ENCODE data around the gene FAM174C.
"Not testable (repeated sequence)": the region's sequence is repeated elsewhere in the genome, so short reads cannot be mapped to it uniquely, and the experiment has no call there.

FAM174C gene

GRCh38 chr19:1246265-1247087 lies 28.9 kb upstream of the FAM174C start:
- H3K27ac ChIP-seq (ENCODE audit: extremely low read depth, low read depth, low read length); H3K4me3 ChIP-seq (ENCODE audit: low read depth, low read length); H3K4me1 ChIP-seq (ENCODE audit: control insufficient read depth, insufficient read depth, low read length); H3K9me3 ChIP-seq (ENCODE audit: control insufficient read depth, insufficient read depth, low read depth, low read length): not testable (repeated sequence)
- ChIA-PET CTCF (interaction anchor here (0.6 to 5.5 kb wide), 3 partner anchors 18 to 221 kb away, joined by 3 to 299 read pairs (median 3); partner anchors contain the start of gene CIRBP), POLR2A (interaction anchor here (0.6 to 7.7 kb wide), 3 partner anchors 20 to 575 kb away, joined by 8 to 231 read pairs (median 128); partner anchors contain the start of gene CIRBP)
- TF ChIP-seq ZBTB17 (tag by site-specific recombination; IDR thresholded peaks at IDR 0.05) (peak; percentile 39; the same call in 1 of the 2 replicates), ZBTB7A (tag by site-specific recombination; IDR thresholded peaks at IDR 0.05; ENCODE audit: low read depth) (peak; percentile 77; the same call in 1 of the 2 replicates), PATZ1 (tag by site-specific recombination; IDR thresholded peaks at IDR 0.05) (peak; percentile 87), ZNF362 (tag by site-specific recombination; IDR thresholded peaks at IDR 0.05) (peak; percentile 93), ZBTB8A (tag by site-specific recombination; IDR thresholded peaks at IDR 0.05) (peak; percentile 36), BCL11A (tag by site-specific recombination; IDR thresholded peaks at IDR 0.05; ENCODE audit: low read depth) (peak; percentile 89), ZNF600 (tag by site-specific recombination; IDR thresholded peaks at IDR 0.05) (peak; percentile 92), KLF1 (tag by site-specific recombination; IDR thresholded peaks at IDR 0.05) (0 out of 2 replicates have a peak, but pooled peaks have one; percentile 1), BCL11B (tag by site-specific recombination; IDR thresholded peaks at IDR 0.05; ENCODE audit: low read depth) (0 out of 2 replicates have a peak, but pooled peaks have one; percentile 44), CTCF (tag by site-specific recombination; IDR thresholded peaks at IDR 0.05) (peak; percentile 51), GLIS2 (tag by site-specific recombination; IDR thresholded peaks at IDR 0.05) (peak; percentile 52; the same call in 1 of the 2 replicates), KLF8 (tag by site-specific recombination; IDR thresholded peaks at IDR 0.05) (peak; percentile 20; the same call in 1 of the 2 replicates)
- TF ChIP-seq, protein P1, sequence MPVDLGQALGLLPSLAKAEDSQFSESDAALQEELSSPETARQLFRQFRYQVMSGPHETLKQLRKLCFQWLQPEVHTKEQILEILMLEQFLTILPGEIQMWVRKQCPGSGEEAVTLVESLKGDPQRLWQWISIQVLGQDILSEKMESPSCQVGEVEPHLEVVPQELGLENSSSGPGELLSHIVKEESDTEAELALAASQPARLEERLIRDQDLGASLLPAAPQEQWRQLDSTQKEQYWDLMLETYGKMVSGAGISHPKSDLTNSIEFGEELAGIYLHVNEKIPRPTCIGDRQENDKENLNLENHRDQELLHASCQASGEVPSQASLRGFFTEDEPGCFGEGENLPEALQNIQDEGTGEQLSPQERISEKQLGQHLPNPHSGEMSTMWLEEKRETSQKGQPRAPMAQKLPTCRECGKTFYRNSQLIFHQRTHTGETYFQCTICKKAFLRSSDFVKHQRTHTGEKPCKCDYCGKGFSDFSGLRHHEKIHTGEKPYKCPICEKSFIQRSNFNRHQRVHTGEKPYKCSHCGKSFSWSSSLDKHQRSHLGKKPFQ (tag by site-specific recombination; IDR thresholded peaks at IDR 0.05) = peak; percentile 67; the same call in 1 of the 2 replicates
- TF ChIP-seq, protein P2, sequence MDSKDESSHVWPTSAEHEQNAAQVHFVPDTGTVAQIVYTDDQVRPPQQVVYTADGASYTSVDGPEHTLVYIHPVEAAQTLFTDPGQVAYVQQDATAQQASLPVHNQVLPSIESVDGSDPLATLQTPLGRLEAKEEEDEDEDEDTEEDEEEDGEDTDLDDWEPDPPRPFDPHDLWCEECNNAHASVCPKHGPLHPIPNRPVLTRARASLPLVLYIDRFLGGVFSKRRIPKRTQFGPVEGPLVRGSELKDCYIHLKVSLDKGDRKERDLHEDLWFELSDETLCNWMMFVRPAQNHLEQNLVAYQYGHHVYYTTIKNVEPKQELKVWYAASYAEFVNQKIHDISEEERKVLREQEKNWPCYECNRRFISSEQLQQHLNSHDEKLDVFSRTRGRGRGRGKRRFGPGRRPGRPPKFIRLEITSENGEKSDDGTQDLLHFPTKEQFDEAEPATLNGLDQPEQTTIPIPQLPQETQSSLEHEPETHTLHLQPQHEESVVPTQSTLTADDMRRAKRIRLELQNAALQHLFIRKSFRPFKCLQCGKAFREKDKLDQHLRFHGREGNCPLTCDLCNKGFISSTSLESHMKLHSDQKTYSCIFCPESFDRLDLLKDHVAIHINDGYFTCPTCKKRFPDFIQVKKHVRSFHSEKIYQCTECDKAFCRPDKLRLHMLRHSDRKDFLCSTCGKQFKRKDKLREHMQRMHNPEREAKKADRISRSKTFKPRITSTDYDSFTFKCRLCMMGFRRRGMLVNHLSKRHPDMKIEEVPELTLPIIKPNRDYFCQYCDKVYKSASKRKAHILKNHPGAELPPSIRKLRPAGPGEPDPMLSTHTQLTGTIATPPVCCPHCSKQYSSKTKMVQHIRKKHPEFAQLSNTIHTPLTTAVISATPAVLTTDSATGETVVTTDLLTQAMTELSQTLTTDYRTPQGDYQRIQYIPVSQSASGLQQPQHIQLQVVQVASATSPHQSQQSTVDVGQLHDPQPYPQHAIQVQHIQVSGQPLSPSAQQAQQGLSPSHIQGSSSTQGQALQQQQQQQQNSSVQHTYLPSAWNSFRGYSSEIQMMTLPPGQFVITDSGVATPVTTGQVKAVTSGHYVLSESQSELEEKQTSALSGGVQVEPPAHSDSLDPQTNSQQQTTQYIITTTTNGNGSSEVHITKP (tag by site-specific recombination; IDR thresholded peaks at IDR 0.05) = 0 out of 2 replicates have a peak, but pooled peaks have one; percentile 29
- peaks cover 0 to 16% of the 10 kb centered on the region in 2 experiments; a peak in 1 of 3 replicates for H3K36me3 ChIP-seq (ENCODE audit: control insufficient read depth in 2 of 2, insufficient read depth in 1 of 2, low read length in 2 of 2)
